ENCODE results near the gene CGNL1. TPM values are rescaled to one million over a fixed set of nuclear protein-coding genes. Genes with fewer than 3 reads are reported as not detected.

The CGNL1 gene
- total RNA-seq, 2 donors from 2014 or later: 11.8 to 33.5 TPM

GRCh38 chr15:57405133-57405532 is 28.8 kb downstream of the CGNL1 start:
- Histone ChIP-seq H3K9me3 (no peaks in the 10 kb centered on the region), H3K27ac (no peak overlapping the region), H3K27me3 (replicated peaks; ENCODE audit: insufficient read depth) (no peaks in the 10 kb centered on the region), H3K36me3 (no peaks in the 10 kb centered on the region), H3K4me1 (ENCODE audit: control insufficient read depth in 1 of 2, low read depth in 2 of 2) (peaks cover 9 to 22% of the 10 kb centered on the region in 2 donors), H3K4me3 (no peak overlapping the region)
- DNase-seq (ENCODE audit: low spot score) (no peak), ATAC-seq (ENCODE audit: insufficient number of reproducible peaks, low FRiP score, low read depth) (no peak)
- TF ChIP-seq CTCF (IDR thresholded peaks at IDR 0.05): no peak

DNA sequence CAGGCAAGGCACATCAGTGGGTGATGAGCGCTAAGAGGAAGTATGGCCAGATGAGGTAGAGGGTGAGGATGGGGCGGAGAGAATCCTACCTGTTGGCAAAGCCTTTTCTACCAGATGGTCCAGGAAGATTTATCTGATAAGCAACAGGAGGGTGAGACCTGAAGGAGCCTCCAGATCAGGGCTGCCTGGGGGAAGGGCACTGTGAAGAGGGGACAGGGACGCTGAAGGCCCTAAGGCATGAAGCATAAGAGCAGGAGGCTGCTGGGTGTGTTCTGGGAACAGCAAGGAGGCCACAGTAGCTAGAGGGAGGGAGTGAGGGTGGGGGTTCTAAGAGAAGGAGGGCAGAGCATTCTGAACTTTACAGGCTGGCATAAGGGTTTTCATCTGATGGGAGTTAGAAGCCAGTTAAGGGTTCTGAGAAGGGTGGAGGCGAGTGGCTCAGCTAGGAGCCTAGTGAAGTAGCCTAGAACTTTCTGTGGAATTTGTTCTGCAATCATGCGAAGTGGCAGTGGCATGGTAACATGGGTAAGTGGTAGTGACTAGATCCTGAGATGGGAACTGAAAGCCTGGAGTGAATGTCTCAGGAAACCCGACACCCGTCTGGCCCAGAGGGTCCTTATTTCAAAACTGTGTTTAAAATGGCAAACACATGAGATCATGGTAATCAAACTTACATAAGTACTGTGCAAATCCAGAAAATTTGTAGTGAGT is 29.9 kb downstream of the CGNL1 start:
- Histone ChIP-seq H3K4me1 (ENCODE audit: control insufficient read depth in 1 of 2, low read depth in 2 of 2) (peaks cover 9 to 22% of the 10 kb centered on the region in 2 donors), H3K4me3 (no peak overlapping the region), H3K27me3 (replicated peaks; ENCODE audit: insufficient read depth) (no peaks in the 10 kb centered on the region), H3K36me3 (no peaks in the 10 kb centered on the region), H3K9me3 (no peaks in the 10 kb centered on the region), H3K27ac (no peak overlapping the region)
- TF ChIP-seq CTCF (IDR thresholded peaks at IDR 0.05): no peak
- ATAC-seq (ENCODE audit: insufficient number of reproducible peaks, low FRiP score, low read depth) (no peak), DNase-seq (ENCODE audit: low spot score) (no peak)

GRCh38 chr15:57410373-57410772 is 34.1 kb downstream of the CGNL1 start:
- no peaks in the 10 kb centered on the region for H3K9me3 ChIP-seq
- H3K36me3 ChIP-seq: no peaks in the 10 kb centered on the region
- DNase-seq (ENCODE audit: low spot score): no peak
- no peak overlapping the region for H3K4me3 ChIP-seq
- no peaks in the 10 kb centered on the region for H3K27me3 ChIP-seq (replicated peaks; ENCODE audit: insufficient read depth)
- no peak overlapping the region for H3K27ac ChIP-seq
- ATAC-seq (ENCODE audit: insufficient number of reproducible peaks, low FRiP score, low read depth): no peak
- peaks cover 0 to 11% of the 10 kb centered on the region in 2 donors for H3K4me1 ChIP-seq (ENCODE audit: control insufficient read depth in 1 of 2, low read depth in 2 of 2)
- no peak for TF ChIP-seq CTCF (IDR thresholded peaks at IDR 0.05)

GRCh38 chr15:57411945-57412768 is 35.9 kb downstream of the CGNL1 start:
- no peak for TF ChIP-seq CTCF (IDR thresholded peaks at IDR 0.05)
- Histone ChIP-seq H3K9me3 (no peaks in the 10 kb centered on the region), H3K4me3 (no peak overlapping the region), H3K36me3 (no peaks in the 10 kb centered on the region), H3K4me1 (ENCODE audit: control insufficient read depth in 1 of 2, low read depth in 2 of 2) (peaks cover 0 to 17% of the 10 kb centered on the region in 2 donors), H3K27me3 (replicated peaks; ENCODE audit: insufficient read depth) (no peaks in the 10 kb centered on the region), H3K27ac (no peak overlapping the region)
- DNase-seq (ENCODE audit: low spot score): no peak
- ATAC-seq (ENCODE audit: insufficient number of reproducible peaks, low FRiP score, low read depth): no peak

DNA sequence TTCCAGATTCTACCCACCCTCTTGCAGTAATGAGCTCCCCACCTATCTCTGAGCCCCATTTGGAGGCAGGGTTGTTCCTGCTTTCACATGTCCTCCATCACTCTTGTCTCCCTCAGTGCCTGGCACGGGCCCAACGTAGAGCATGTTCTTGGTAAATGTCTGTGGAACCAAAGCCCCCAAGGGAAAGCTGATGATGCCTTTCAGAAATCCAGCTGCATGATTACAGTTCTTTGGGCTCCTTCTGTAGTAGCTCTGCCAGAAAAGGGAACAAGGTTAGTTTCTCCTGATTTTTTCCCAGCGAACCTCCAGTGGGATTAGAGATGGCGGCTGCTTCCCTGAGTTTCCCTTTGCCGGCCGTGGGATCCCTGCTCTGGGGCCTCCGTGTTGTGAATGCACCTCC is 39.3 kb downstream of the CGNL1 start:
- Histone ChIP-seq H3K27me3 (replicated peaks; ENCODE audit: insufficient read depth) (no peaks in the 10 kb centered on the region), H3K4me1 (ENCODE audit: control insufficient read depth in 1 of 2, low read depth in 2 of 2) (peaks cover 0 to 17% of the 10 kb centered on the region in 2 donors), H3K36me3 (no peaks in the 10 kb centered on the region), H3K4me3 (no peak overlapping the region), H3K9me3 (no peaks in the 10 kb centered on the region), H3K27ac (no peak overlapping the region)
- no peak for TF ChIP-seq CTCF (IDR thresholded peaks at IDR 0.05)
- ATAC-seq (ENCODE audit: insufficient number of reproducible peaks, low FRiP score, low read depth): no peak
- no peak for DNase-seq (ENCODE audit: low spot score)
